Naive thymus-derived CD8-positive, alpha-beta T cell (primary cell): ENCODE data around the gene OR52A5. TPM values are rescaled to one million over a fixed set of nuclear protein-coding genes. Genes with fewer than 3 reads are reported as not detected.
"Not testable (repeated sequence)": the region's sequence is repeated elsewhere in the genome, so short reads cannot be mapped to it uniquely, and the experiment has no call there.

Experiments used
- ATAC-seq, 2 donors: fragments of 150-1000 bp; cut with Tn5 transposase in 1 of 2; sonication (Bioruptor Pico), chemical (Tn5 transposase) in 1 of 2; 1 replicate in 1 of 2; 2 replicates in 1 of 2; pipeline ENCODE4 v1.10.0; 2021; ENCODE audit warnings: mild to moderate bottlenecking in 2 of 2, moderate library complexity in 2 of 2
- POLR2A ChIA-PET: fragments of 350-600 bp; sonication (Branson Sonifier 250); formaldehyde crosslinking; loops from one replicate; lab custom pipeline; 2021; ENCODE audit warnings: antibody characterized with exemption; lab: Charles Lee
- DNase-seq, 10 donors: peaks; one replicate each; pipeline versions ENCODE4 v3.0.0 to v3.0.0-alpha.2; 2020 to 2022
- H3K27ac Mint-ChIP-seq, 10 donors: one replicate each; pipeline ENCODE4 v1.8.0; 2020 to 2022; ENCODE audit warnings: mild to moderate bottlenecking in 10 of 10, mixed read lengths in 10 of 10, moderate library complexity in 4 of 10, inconsistent platforms in 1 of 10
- H3K27me3 Mint-ChIP-seq, 5 donors: one replicate each; pipeline ENCODE4 v1.8.0; 2021 to 2022; ENCODE audit warnings: mixed read lengths in 5 of 5
- H3K36me3 Mint-ChIP-seq, 3 donors: one replicate each; pipeline ENCODE4 v1.8.0; 2020 to 2022; ENCODE audit warnings: mixed read lengths in 3 of 3, mild to moderate bottlenecking in 2 of 3, inconsistent platforms in 1 of 3
- H3K4me1 Mint-ChIP-seq, 4 donors: one replicate each; pipeline ENCODE4 v1.8.0; 2021 to 2022; ENCODE audit warnings: mixed read lengths in 4 of 4
- H3K4me3 Mint-ChIP-seq, 10 donors: one replicate each; pipeline ENCODE4 v1.8.0; 2020 to 2022; ENCODE audit warnings: mild to moderate bottlenecking in 10 of 10, mixed read lengths in 10 of 10, moderate library complexity in 6 of 10, inconsistent platforms in 1 of 10
- H3K9me3 Mint-ChIP-seq, 9 donors: one replicate each; pipeline ENCODE4 v1.8.0; 2020 to 2022; ENCODE audit warnings: mixed read lengths in 9 of 9, mild to moderate bottlenecking in 3 of 9, inconsistent platforms in 1 of 9, moderate library complexity in 1 of 9
- polyA plus RNA-seq, 3 donors: library from polyadenylated mRNA; unstranded; fragments of 300-500 nt; fragmentation: Illumina TruSeq; gene quantifications; one replicate each; pipeline ENCODE4 v1.2.3, GENCODE V29; 2021
- total RNA-seq, 8 experiments: library from RNA in 2 of 8; stranded (reverse) in 2 of 8; gene quantifications; one replicate each; pipeline ENCODE4 v1.2.3 and lab custom pipeline; 2021 to 2026

OR52A5 gene
- total RNA-seq (not detected), polyA plus RNA-seq (not detected), total RNA-seq (lab: John Stamatoyannopoulos, UW) (0 reads per million in 6 experiments)

DNA sequence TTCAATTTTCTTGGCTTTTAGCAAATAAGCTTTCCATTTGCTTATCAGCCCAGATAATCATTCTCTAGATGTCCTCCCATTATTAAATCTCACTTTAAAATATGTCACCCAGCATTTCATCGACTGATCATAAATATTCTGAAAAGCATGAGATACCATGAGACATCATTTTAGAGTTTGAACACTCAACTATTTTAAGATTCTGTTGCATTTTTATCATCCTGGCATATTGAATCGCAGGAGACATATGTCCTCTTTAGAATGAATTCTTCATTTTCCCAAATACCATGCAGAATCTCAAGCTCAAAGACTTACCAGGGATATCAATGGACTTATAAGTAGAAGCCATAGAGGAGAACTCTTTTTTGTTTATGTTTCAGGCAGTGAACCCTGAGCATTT, at the start of gene OR52A5:
OR52A5 (minus strand) TSS at position 361 of the 400 bp plus-strand sequence. CDS start 5,714 bp downstream, outside the sequence.
- POLR2A ChIA-PET = no interaction called here
- H3K27me3 Mint-ChIP-seq = peaks cover 0 to 5% (median 1%) of the 10 kb centered on the region in 5 donors
- H3K27ac Mint-ChIP-seq = no peak within 1 kb of the TSS
- no peaks in the 10 kb centered on the region for H3K36me3 Mint-ChIP-seq
- no peak for DNase-seq
- H3K4me3 Mint-ChIP-seq = no peak within 1 kb of the TSS
- no peak for ATAC-seq
- no peaks in the 10 kb centered on the region for H3K4me1 Mint-ChIP-seq
- H3K9me3 Mint-ChIP-seq = no peaks in the 10 kb centered on the region

DNA sequence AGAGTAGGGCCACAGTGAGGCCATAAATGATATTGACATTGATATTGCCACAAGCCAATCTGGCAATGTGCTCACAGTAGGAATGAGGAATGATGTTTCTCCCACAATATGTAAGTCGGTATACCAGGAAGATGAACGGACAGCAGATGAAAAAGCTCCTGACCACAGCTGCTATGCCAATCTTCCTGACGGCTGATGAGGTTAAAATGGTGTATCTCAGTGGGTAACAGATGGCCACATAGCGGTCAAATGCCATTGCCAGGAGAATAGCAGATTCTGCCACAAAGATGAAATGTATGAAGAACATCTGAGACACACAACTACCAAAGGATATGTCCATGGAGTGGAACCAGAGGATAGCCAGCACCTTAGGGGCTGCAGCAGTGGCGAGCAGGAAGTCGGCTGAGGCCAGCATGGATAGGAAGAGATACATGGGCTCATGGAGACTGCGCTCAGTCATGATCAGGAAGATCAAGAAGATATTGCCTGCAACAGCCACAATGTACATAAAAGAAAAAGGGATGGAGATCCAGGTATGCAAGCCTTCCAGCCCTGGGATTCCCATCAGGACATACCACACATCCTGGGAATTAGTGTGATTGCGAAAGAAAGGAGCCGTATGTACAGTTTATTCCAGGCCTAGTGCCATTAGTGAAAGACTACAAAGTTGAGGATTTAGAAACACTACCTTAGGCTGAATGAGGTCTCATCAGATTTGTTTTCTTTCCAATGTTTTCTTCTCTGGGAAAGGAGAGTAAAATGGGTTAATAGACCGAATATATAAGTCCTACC, 40.1 kb upstream of the OR52A5 start:
- no peaks in the 10 kb centered on the region for H3K36me3 Mint-ChIP-seq
- H3K4me3 Mint-ChIP-seq = no peak overlapping the region
- H3K27ac Mint-ChIP-seq = no peak overlapping the region
- POLR2A ChIA-PET = no interaction called here
- ATAC-seq (no peak), DNase-seq (no peak)
- H3K9me3 Mint-ChIP-seq = peaks cover 0 to 5% (median 0%) of the 10 kb centered on the region in 9 donors
- H3K27me3 Mint-ChIP-seq = peaks cover 0 to 12% (median 9%) of the 10 kb centered on the region in 5 donors
- H3K4me1 Mint-ChIP-seq = no peaks in the 10 kb centered on the region

DNA sequence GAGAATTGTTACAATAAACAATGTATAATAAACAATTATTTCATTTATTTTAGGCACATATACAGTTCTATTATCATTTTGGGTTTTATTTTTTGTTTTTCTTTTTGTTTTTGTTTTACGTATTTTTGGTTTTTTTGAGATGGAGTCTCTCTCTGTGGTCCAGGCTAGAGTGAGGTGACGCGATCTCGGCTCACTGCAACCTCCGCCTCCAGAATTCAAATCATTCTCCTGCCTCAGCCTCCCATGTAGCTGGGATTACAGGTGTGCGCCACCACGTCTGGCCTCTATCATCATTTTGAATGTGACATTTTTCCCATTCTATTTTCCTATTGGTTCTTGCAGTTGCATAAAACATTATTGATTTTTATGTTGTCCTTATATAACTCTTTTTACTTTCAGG, 36.8 kb upstream of the OR52A5 start:
- H3K9me3 Mint-ChIP-seq = peaks cover 0 to 5% (median 0%) of the 10 kb centered on the region in 9 donors
- H3K4me3 Mint-ChIP-seq = no peak overlapping the region
- no peak overlapping the region for H3K27ac Mint-ChIP-seq
- ATAC-seq = no peak
- no peaks in the 10 kb centered on the region for H3K36me3 Mint-ChIP-seq
- H3K4me1 Mint-ChIP-seq = no peaks in the 10 kb centered on the region
- POLR2A ChIA-PET = no interaction called here
- no peak for DNase-seq
- peaks cover 0 to 24% (median 11%) of the 10 kb centered on the region in 5 donors for H3K27me3 Mint-ChIP-seq

DNA sequence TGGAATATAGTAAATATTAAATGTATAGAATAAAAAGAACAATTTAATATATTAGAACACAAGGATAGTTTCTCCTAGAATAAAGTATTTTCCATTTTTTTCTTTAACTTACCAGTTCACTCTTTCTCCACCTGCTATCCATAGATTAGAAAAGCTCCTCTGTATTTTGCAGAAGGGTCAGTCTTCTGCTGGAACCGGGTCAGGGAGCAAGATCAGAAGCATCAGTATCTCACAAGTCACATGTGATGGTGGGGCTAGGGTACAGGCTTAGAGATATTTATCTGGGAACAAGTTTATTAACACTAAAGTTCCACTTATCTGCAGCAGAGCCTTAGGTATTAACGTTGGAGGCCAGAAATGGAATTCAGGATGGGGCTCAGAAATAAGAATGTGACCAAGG, 33.7 kb upstream of the OR52A5 start:
- H3K9me3 Mint-ChIP-seq = no peaks in the 10 kb centered on the region
- POLR2A ChIA-PET = no interaction called here
- no peaks in the 10 kb centered on the region for H3K36me3 Mint-ChIP-seq

DNA sequence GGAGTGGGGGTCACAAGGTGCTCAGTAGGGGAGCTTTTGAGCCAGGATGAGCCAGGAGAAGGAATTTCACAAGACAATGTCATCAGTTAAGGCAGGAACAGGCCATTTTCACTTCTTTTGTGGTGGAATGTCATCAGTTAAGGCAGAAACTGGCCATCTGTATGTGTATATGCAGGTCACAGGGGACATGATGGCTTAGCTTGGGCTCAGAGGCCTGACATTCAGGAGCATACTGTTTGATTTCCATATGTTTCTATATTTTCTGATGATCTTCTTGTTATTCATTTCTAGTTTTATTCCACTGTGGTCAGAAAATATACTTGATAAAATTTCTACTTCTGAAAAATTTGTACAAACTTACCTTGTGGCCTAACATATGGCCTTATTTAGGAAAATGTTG, 27.7 kb upstream of the OR52A5 start:
- H3K4me1 Mint-ChIP-seq, DNase-seq, H3K36me3 Mint-ChIP-seq, H3K9me3 Mint-ChIP-seq, H3K27ac Mint-ChIP-seq, POLR2A ChIA-PET, ATAC-seq, H3K4me3 Mint-ChIP-seq: not testable (repeated sequence)
- H3K27me3 Mint-ChIP-seq = peaks cover under 1 to 49% (median 6%) of the 10 kb centered on the region in 5 donors

More for the DNA sequence above, 33.7 kb upstream of the OR52A5 start:
- no peak for DNase-seq
- Mint-ChIP-seq H3K4me1 (no peaks in the 10 kb centered on the region), H3K27me3 (peaks cover 0 to 16% (median 4%) of the 10 kb centered on the region in 5 donors), H3K27ac (no peak overlapping the region), H3K4me3 (no peak overlapping the region)
- ATAC-seq = no peak

DNA sequence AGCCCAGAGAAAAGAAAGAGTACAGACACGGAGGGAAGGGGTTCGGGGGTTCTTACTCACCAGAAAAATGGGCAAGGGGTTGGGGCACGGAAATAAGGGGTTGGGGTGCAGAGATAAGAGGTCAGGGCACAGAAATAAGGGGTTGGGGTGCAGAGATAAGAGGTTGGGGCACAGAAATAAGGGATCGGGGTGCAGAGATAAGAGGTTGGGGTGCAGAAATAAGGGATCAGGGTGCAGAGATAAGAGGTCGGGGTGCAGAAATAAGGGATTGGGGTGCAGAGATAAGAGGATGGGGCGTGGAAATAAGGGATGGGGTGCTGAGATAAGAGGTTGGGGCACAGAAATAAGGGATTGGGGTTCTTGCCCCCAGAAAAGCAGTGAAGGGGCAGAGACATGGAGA, 26.7 kb upstream of the OR52A5 start:
- H3K9me3 Mint-ChIP-seq, H3K4me3 Mint-ChIP-seq, H3K27ac Mint-ChIP-seq, H3K4me1 Mint-ChIP-seq, POLR2A ChIA-PET, H3K36me3 Mint-ChIP-seq, DNase-seq, ATAC-seq: not testable (repeated sequence)
- H3K27me3 Mint-ChIP-seq = peaks cover 4 to 49% (median 8%) of the 10 kb centered on the region in 5 donors

DNA sequence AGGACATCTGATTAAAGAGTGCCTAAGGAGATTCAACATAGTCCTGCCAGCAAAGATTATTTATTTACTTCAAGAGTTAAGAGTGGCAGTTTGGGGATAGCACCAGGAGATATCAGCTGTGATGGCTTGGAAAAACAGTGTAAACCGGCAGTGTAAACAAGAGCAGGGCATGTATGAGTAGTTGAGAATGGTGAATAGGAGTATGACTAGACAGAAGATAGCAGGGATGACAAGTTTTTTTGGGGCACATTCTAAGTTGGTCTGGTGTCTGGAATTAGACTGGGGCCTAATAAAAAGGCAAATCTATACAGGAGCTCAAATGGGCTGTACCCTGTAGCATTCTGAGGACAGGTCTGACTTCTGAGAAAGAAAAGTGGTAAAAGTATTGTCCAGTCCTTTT, 22.9 kb upstream of the OR52A5 start:
- H3K27ac Mint-ChIP-seq, H3K9me3 Mint-ChIP-seq, POLR2A ChIA-PET, H3K4me1 Mint-ChIP-seq, DNase-seq, ATAC-seq, H3K4me3 Mint-ChIP-seq, H3K36me3 Mint-ChIP-seq: not testable (repeated sequence)
- peaks cover 4 to 51% (median 10%) of the 10 kb centered on the region in 5 donors for H3K27me3 Mint-ChIP-seq

DNA sequence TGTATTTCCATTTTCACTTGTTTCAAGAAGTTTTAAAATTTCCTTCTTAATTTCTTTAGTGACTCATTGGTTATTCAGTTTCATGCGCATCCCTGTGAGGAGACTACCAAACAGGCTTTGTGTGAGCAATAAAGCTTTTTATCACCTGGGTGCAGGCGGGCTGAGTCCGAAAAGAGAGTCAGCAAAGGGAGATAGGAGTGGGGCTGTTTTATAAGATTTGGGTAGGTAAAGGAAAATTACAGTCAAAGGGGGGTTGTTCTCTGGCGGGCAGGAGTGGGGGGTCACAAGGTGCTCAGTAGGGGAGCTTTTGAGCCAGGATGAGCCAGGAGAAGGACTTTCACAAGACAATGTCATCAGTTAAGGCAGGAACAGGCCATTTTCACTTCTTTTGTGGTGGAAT, 22.1 kb upstream of the OR52A5 start:
- H3K36me3 Mint-ChIP-seq, ATAC-seq, H3K4me3 Mint-ChIP-seq, POLR2A ChIA-PET, H3K4me1 Mint-ChIP-seq, H3K27ac Mint-ChIP-seq, DNase-seq, H3K9me3 Mint-ChIP-seq: not testable (repeated sequence)
- H3K27me3 Mint-ChIP-seq = peaks cover 4 to 50% (median 10%) of the 10 kb centered on the region in 5 donors

DNA sequence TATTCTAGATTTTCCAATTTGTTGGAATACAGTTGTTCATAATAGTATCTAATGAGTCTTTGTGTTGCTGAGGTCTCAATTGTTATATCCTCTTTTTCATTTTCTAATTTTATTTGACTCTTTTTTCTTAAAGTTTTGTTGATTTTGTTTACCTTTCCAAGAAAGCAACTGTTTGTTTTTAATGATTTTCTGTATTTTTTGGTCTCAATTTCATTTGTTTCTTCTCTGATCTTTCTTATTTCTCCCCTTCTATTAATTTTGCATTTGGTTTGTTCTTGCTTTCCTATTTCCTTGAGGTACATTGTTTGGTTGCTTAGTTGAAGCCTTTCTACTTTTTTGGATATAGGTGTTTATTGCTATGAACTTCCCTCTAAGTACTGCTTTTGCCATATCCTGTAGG, 21.6 kb upstream of the OR52A5 start:
- DNase-seq (no peak), ATAC-seq (no peak)
- Mint-ChIP-seq H3K27ac (no peak overlapping the region), H3K4me3 (no peak overlapping the region), H3K27me3 (peaks cover 4 to 46% (median 10%) of the 10 kb centered on the region in 5 donors), H3K36me3 (no peaks in the 10 kb centered on the region), H3K9me3 (peaks cover 0 to 4% (median 0%) of the 10 kb centered on the region in 9 donors), H3K4me1 (no peaks in the 10 kb centered on the region)
- POLR2A ChIA-PET = no interaction called here

DNA sequence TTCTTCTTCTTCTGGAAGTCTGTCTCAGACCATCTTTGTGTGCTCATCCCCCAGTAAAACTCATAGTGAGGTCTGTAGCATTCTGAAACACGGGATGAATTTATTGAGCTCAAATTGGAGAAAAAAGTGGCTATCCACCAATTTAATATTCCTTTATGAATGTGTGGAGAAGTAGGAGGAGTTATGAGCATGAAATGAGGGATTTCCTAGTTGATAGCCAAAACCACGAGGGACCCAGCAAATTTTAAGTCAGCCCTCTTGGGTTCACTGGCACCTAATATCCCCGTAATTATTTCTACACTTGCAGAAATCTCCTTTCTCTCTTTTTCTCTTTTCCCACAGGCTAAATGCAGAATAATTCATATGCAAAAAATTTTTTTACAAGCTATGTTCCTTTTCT, 16.5 kb upstream of the OR52A5 start, which contains the start of gene OR52A1:
OR52A1 (minus strand) TSS at position 101 of the 400 bp plus-strand sequence. CDS start 2,388 bp downstream, outside the sequence.
- H3K4me3 Mint-ChIP-seq = no peak within 1 kb of the TSS
- POLR2A ChIA-PET = no interaction called here
- no peak within 1 kb of the TSS for H3K27ac Mint-ChIP-seq
- no peaks in the 10 kb centered on the region for H3K4me1 Mint-ChIP-seq
- ATAC-seq = no peak
- H3K36me3 Mint-ChIP-seq = no peaks in the 10 kb centered on the region
- H3K9me3 Mint-ChIP-seq = peaks cover 0 to 3% (median 0%) of the 10 kb centered on the region in 9 donors
- peaks cover 3 to 11% (median 4%) of the 10 kb centered on the region in 5 donors for H3K27me3 Mint-ChIP-seq
- DNase-seq = no peak

DNA sequence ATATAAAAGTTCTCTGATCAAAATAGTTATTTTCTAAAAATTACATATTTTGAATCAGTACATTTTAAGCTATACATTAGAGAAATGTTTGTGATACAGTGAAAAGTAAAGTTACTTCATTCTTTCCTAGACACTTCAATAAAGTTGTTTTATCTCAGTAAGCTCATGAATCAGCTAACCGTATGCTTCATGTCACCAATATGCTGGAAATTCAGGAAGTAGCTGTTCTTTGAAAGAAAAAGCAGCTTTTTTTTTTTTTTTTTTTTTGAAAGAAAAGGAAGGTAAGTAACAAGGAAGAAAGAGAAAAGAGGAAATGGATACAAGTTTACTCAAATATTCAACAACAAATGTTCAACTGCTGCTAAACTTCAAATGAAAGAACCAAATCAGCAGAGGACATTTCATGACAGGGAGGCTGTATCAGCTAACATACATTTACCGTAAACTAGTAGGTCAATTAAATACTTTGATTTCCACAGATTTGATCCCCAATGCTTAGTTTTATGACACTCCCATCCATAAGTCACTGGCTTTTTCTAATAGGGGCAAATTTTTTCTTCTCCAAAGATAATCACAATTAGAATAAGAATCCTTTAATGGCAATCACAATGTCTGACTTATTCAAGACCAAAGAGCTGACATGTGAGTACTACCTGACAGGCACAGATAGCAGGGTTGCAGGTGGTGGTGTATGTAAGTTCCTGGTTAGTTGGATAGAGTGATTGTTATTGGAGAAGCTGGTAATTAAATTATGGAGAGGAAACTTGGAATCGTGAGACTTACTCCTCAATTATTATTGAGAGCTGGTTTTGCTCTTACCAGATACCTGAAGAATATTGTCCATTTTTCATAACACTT, 15.6 kb upstream of the OR52A5 start:
- DNase-seq = no peak
- Mint-ChIP-seq H3K4me3 (no peak overlapping the region), H3K27ac (no peak overlapping the region), H3K9me3 (peaks cover 0 to 3% (median 0%) of the 10 kb centered on the region in 9 donors), H3K36me3 (no peaks in the 10 kb centered on the region), H3K4me1 (no peaks in the 10 kb centered on the region), H3K27me3 (peaks cover 0 to 11% (median 4%) of the 10 kb centered on the region in 5 donors)
- POLR2A ChIA-PET = no interaction called here
- no peak for ATAC-seq

DNA sequence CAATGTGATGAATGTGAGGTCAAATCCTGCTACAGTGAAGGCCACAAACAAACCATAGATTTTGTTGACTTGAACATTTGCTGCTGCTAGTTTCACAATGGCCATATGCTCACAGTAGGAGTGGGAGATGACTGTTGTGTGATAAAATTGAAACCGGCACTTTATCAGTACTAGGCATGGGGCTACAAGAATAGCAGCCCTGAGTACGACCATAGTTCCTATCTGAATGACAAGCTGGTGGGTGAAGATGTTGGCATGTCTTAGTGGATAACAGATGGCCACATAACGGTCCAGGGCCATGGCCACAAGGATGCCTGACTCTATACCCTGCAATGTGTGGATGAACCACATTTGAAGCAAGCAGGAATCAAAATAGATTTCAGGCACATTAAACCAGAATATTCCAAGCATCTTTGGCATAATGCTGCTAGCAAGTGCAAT, 13.6 kb upstream of the OR52A5 start:
- H3K4me1 Mint-ChIP-seq = no peaks in the 10 kb centered on the region
- DNase-seq = no peak
- no peak for ATAC-seq
- no peak overlapping the region for H3K4me3 Mint-ChIP-seq
- no peak overlapping the region for H3K27ac Mint-ChIP-seq
- H3K27me3 Mint-ChIP-seq = peaks cover 0 to 8% (median 3%) of the 10 kb centered on the region in 5 donors
- POLR2A ChIA-PET = no interaction called here
- no peaks in the 10 kb centered on the region for H3K9me3 Mint-ChIP-seq
- no peaks in the 10 kb centered on the region for H3K36me3 Mint-ChIP-seq

DNA sequence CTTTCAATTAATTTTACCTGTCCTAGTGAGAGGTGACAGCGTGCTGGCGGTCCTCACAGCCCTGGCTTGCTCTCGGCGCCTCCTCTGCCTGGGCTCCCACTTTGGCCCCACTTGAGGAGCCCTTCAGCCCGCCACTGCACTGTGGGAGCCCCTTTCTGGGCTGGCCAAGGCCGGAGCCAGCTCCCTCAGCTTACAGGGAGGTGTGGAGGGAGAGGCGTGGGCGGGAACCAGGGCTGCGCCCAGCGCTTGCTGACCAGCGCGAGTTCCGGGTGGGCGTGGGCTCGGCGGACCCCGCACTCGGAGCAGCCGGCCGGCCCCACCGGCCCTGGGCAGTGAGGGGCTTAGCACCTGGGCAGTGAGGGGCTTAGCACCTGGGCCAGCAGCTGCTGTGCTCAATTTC, 6.0 kb upstream of the OR52A5 start:
- ATAC-seq, H3K4me1 Mint-ChIP-seq, H3K27ac Mint-ChIP-seq, POLR2A ChIA-PET, H3K9me3 Mint-ChIP-seq, DNase-seq, H3K36me3 Mint-ChIP-seq, H3K27me3 Mint-ChIP-seq, H3K4me3 Mint-ChIP-seq: not testable (repeated sequence)
